ENCODE measurements around the gene SLC25A28.

Gene SLC25A28

DNA sequence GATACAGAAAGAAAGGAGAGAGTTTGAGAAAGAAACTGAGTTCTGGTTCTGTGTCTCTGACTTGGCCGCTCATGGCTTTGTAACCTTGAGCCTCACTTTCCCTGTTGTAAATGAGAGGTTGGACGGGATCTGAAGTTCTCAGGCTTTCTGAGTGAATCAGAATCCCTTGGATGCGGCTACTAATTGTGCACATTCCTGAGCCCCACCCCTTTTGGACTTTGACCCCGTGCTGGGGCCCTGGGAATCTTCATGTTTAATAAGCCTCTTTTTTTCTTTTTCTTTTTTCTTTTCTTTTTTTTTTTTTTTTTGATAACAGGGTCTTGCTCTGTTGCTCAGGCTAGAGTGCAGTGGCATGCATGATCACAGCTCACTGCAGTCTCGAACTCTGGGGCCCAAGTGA is 26.9 kb downstream of the SLC25A28 start:
- no peak for DNase-seq (ENCODE audit: extremely low read depth in 1 of 2, low read depth in 1 of 2)

DNA sequence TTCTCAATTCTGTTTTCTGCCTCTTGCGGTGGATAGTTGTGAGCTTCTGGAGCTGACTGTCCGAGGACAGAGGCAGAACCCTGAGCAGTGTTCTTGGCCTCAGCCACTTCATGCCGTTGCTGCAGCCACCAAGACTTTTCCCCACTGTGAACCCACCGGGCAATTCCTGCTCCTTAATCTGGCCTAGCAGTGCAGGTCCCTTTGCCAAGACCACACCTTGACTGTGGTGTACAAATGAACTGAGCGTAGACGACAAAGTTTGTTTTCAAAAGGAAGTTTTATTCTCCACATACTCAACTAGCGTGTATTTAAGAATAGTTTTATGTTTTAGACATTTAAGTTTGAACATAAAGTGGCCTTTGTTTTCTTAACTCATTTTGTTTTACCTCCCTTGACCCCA is 29.4 kb downstream of the SLC25A28 start:
- no peak for DNase-seq (ENCODE audit: extremely low read depth in 1 of 2, low read depth in 1 of 2)

DNA sequence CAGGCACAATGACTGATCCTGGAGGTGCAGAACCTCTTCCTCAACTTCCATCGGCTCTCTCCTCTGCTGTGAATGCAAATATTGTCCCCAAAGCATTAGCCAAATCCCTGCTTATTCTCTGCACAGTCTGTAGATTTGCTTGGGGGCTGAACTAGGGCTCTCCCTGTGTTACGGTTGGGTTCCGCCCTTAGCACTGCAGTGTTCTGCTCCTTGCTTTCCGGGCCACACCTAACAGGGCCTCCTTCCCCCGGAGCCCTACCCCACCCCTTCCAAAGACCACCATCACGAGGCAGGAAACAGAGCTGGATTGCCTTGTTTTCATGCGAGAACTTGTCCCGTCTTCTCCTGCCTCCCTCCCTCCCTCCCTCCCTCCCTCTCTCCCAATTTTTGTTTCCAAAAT is 36.6 kb downstream of the SLC25A28 start:
- no peak for DNase-seq (ENCODE audit: extremely low read depth in 1 of 2, low read depth in 1 of 2)

DNA sequence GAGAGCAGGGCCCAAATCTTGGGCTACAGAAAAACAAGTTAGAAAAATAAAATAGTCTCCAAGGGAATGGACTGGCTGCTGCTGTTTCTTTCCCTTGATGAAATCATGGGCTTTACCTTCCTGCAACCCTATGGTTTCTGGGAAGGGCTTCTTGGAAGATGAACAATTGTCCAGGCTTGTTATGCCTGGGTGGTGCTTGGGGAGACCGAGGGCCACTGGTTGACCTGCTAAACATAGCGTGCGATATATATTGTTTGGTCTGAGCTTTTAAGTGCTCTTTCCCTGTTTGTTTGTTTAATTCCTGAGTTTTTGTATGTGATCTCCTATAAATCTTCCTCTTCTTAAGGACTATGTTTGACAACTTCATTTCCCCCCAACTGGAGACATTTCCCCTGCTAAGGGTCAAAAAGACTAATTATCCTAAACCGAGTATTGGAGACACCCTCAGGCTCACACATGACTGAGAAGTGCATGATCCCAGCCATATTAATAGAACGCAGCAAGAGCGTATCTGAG is 37.9 kb downstream of the SLC25A28 start:
- DNase-seq (ENCODE audit: extremely low read depth in 1 of 2, low read depth in 1 of 2): no peak

DNA sequence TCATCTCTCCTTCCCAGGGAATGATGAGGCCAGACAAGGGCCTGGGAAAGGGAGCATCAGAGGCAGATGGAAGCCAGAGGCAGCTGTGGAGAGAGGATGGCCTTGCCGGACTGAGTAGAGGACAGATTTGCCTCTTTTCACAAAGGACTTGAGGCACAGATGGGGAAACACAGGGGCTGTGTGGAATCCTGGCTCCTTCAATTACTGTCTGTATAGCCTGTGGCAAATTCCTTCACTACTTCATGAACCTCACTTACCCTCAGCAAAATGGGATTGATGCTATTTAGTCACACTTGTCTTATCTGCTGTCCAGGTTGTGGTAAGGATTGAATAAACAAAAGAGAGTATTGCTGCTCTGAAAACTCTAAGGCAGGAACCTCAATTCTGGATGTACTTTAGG is 40.3 kb downstream of the SLC25A28 start:
- no peak for DNase-seq (ENCODE audit: extremely low read depth in 1 of 2, low read depth in 1 of 2)

DNA sequence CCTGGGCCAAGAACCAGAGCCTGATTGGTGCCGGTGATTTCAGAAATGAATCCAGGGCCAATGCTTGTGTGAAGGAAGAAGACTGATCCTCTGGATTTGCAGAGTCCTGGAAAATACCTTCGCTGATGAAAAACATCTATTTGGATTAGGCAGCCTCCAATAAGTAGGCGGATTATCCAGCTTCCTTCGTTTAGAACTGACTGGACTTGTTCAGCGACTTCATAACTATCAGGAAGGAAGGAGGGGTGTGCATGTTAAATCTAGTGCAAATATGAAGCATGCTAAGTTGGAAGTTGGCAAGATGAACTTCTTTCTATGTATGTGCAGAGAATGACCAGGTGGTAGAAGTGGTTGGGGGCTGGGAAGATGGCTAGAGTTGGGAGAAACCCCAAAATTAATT is 46.4 kb downstream of the SLC25A28 start:
- DNase-seq (ENCODE audit: extremely low read depth in 1 of 2, low read depth in 1 of 2): no peak

DNA sequence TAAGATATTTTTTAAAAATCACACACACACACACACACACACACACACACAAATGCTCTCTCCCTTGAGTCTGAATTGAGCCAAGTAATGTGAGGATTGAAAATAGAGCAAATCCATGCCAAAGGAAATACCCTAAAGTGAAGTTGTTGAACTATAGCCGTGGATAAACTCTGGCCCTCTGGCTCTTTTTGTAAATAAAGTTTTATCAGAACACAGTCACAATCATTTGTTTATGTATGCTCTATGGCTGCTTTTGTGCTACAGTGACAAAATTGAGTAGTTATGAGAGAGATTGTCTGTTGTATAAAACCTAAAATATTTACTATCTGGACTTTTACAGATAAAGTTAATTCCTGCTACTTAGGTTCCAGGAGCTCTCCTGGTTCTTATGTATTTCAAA is 48.4 kb downstream of the SLC25A28 start:
- no peak for DNase-seq (ENCODE audit: extremely low read depth in 1 of 2, low read depth in 1 of 2)

DNA sequence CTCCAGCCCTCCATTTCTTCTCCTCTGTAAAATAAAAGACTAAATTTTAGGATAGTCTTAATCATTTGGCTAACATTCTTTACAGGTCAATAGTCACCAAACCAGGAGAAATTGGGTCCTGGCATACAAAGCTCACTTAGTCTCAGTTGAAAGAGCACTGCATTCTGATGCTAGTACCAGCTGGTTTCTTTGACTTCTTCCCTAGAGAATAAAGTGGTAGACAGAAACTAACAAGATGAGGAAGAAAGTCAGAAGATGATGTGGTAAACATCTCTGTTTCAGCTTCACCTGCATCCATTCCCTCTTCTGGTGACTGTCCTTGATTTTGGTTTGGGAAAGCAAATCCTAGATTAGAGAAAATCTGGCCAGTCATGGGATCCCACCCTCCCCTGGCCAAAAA is 50.3 kb downstream of the SLC25A28 start:
- DNase-seq (ENCODE audit: extremely low read depth in 1 of 2, low read depth in 1 of 2): no peak

DNA sequence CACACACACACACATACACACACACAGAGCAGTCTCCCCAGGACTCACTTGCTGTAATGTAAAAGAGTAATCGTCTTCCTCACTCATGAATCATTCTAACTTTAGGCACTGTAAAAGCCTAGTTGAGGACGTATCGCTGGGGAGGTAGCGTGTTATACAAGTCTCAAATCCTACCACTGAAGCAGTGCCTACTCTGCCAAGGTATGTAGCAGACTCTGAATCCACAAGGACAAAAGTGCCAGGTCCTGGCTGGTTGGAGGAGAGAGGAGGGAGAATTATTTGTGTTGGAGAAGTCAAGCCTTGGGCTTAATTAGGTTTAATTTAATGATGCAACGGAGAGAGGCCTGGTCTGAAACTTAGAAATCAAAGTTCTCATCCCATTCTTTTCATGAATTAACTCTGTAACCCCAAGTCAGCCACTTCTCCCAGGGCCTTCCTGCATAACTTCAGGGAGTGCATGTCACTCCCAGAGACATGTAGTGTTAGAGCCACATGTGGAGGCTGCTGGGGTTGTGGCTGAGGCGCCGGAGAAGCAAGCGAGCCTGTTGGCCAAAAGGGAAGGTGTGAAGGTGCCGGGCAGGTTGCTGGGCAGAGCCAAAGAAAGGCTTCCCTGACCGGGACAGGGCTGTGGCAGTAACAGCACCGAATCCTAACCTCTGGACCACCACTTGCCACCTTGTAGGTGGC is 50.8 kb downstream of the SLC25A28 start:
- no peak for DNase-seq (ENCODE audit: extremely low read depth in 1 of 2, low read depth in 1 of 2)

DNA sequence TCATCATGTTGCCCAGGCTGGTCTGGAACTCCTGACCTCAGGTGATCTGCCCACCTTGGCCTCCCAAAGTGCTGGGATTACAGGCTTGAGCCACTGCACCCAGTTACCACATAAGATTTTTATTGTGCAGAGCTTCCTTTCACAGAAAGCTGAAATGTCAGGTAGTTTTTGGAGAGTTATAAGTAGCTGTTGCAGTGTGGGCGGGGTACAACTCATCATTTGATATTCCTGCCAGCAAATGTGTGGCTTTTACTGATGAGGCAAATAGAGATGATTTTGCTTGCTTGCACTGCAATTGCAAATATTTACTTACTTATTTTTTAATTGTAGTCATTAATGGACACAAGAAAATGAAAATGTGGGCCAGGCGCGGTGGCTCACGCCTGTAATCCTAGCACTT is 55.1 kb downstream of the SLC25A28 start:
- DNase-seq (ENCODE audit: extremely low read depth in 1 of 2, low read depth in 1 of 2): no peak

DNA sequence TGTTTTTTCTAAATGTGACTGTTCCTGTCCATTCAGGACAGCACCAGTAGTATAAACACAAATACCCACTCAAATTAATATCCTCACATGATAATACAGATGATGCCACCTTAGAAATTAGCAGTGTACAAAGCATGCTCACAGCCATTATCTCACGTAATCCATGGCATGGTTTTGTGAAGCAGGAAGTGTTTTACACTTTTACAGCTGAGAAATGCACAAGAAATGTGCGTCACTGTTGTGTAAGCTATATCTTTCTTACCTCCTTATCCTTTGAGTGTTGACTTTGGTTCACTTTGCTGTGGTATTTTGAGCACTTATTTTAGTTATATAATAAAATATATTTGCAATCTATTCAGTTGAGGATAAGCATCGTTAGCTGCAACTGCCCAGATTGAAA is 55.9 kb downstream of the SLC25A28 start:
- no peak for DNase-seq (ENCODE audit: extremely low read depth in 1 of 2, low read depth in 1 of 2)

DNA sequence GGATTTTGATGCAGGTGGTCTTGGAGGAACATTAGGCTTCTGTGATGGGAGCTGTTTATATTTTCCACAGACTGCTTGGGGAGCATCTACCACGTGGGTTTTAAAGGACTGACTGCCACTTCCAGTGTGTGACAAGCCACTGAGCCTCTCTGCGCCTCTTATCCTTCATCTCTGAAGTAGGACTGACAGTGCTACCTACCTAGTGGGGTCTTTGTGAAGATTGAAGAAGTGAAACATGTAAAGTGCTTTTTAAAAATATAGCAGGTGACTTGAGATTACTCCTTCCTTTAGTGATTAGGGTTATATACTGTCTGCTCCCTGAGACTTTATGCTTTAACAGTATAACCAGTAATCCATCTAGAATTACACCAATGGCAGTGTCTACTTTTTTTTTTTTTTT is 57.6 kb downstream of the SLC25A28 start:
- DNase-seq (ENCODE audit: extremely low read depth in 1 of 2, low read depth in 1 of 2): no peak
